WTC11 (cell line): ENCODE data around the gene NAALADL2. TPM values are rescaled to one million over a fixed set of nuclear protein-coding genes. Genes with fewer than 3 reads are reported as not detected.

Experiments used
- ATAC-seq: fragments of 200-7000 bp; cut with Tn5 transposase; 2 replicates; pipeline ENCODE4 v1.10.0; 2021; ENCODE audit warnings: mild to moderate bottlenecking, moderate library complexity
- CTCF ChIA-PET: fragments of 300-600 bp; sonication (Branson Sonifier 250); formaldehyde crosslinking; loops from one replicate; lab custom pipeline; 2021; ENCODE audit warnings: antibody characterized with exemption; lab: Charles Lee
- POLR2A ChIA-PET: fragments of 350-600 bp; sonication (Branson Sonifier 250); formaldehyde crosslinking; loops from one replicate; lab custom pipeline; 2021; ENCODE audit warnings: antibody characterized with exemption; lab: Charles Lee
- DNase-seq: peaks from one replicate; pipeline ENCODE4 v3.0.0; 2021; ENCODE audit warnings: low spot score
- H3K27ac Mint-ChIP-seq: 2 replicates; pipeline ENCODE4 v1.8.0; 2021; ENCODE audit warnings: mixed read lengths
- H3K27me3 Mint-ChIP-seq: 2 replicates; pipeline ENCODE4 v1.8.0; 2021; ENCODE audit warnings: low read depth, mild to moderate bottlenecking, moderate library complexity, mixed read lengths
- H3K36me3 Mint-ChIP-seq: 2 replicates; pipeline ENCODE4 v1.8.0; 2021; ENCODE audit warnings: mixed read lengths
- H3K4me1 Mint-ChIP-seq: 2 replicates; pipeline ENCODE4 v1.8.0; 2022; ENCODE audit warnings: mixed read lengths
- H3K4me3 Mint-ChIP-seq: 2 replicates; pipeline ENCODE4 v1.8.0; 2021; ENCODE audit warnings: mild to moderate bottlenecking, moderate library complexity, mixed read lengths
- H3K9me3 Mint-ChIP-seq: 2 replicates; pipeline ENCODE4 v1.8.0; 2021; ENCODE audit warnings: mixed read lengths
- ELF4 ChIP-seq: sonication (generic); formaldehyde crosslinking; IDR thresholded peaks from 2 replicates; pipeline ENCODE4 v1.8.1; 2022; ENCODE audit warnings: low read depth, mild to moderate bottlenecking, moderate library complexity, missing genetic modification reagents
- ESRRA ChIP-seq: sonication (generic); formaldehyde crosslinking; IDR thresholded peaks from 2 replicates; pipeline ENCODE4 v1.8.1; 2022; ENCODE audit warnings: mild to moderate bottlenecking, missing genetic modification reagents, borderline replicate concordance
- FOXJ3 ChIP-seq: sonication (generic); formaldehyde crosslinking; IDR thresholded peaks from 2 replicates; pipeline ENCODE4 v1.9.0; 2021; ENCODE audit warnings: missing genetic modification reagents, mild to moderate bottlenecking, borderline replicate concordance
- GABPB1 ChIP-seq: sonication (generic); formaldehyde crosslinking; IDR thresholded peaks from 2 replicates; pipeline ENCODE4 v1.8.1; 2023; ENCODE audit warnings: mild to moderate bottlenecking, missing genetic modification reagents
- GRHL2 ChIP-seq: fragments of 250-450 bp; sonication (Bioruptor Pico); IDR thresholded peaks from 2 replicates; pipeline ENCODE4 v1.8.0; 2022; ENCODE audit warnings: mild to moderate bottlenecking, moderate library complexity; ENCODE audit not compliant: insufficient replicate concordance, severe bottlenecking
- JAZF1 ChIP-seq: fragments of 250-450 bp; sonication (Bioruptor Pico); IDR thresholded peaks from 2 replicates; pipeline ENCODE4 v1.9.0; 2021; ENCODE audit warnings: moderate library complexity, mild to moderate bottlenecking, inconsistent platforms
- KAT7 ChIP-seq: sonication (generic); formaldehyde crosslinking; IDR thresholded peaks from 2 replicates; pipeline ENCODE4 v1.8.1; 2023; ENCODE audit warnings: missing genetic modification reagents, mild to moderate bottlenecking, borderline replicate concordance
- NR1H2 ChIP-seq: sonication (generic); formaldehyde crosslinking; IDR thresholded peaks from 2 replicates; pipeline ENCODE4 v1.9.0; 2021; ENCODE audit warnings: mild to moderate bottlenecking, moderate library complexity, missing genetic modification reagents
- TP53 ChIP-seq: sonication (generic); formaldehyde crosslinking; IDR thresholded peaks from 2 replicates; pipeline ENCODE4 v1.8.1; 2023; ENCODE audit warnings: mild to moderate bottlenecking, missing genetic modification reagents
- ZNF138 ChIP-seq: sonication (generic); formaldehyde crosslinking; conservative IDR thresholded peaks from 2 replicates; pipeline ENCODE4 v1.8.1; 2022; ENCODE audit warnings: mild to moderate bottlenecking, moderate library complexity, missing genetic modification reagents
- ZNF219 ChIP-seq: sonication (generic); formaldehyde crosslinking; IDR thresholded peaks from 2 replicates; pipeline ENCODE4 v1.8.0; 2023; ENCODE audit warnings: missing genetic modification reagents, mild to moderate bottlenecking, borderline replicate concordance
- ZNF263 ChIP-seq: sonication (generic); formaldehyde crosslinking; IDR thresholded peaks from 2 replicates; pipeline ENCODE4 v1.8.1; 2022; ENCODE audit warnings: low read depth, mild to moderate bottlenecking, moderate library complexity, missing genetic modification reagents
- ZNF317 ChIP-seq: sonication (generic); formaldehyde crosslinking; IDR thresholded peaks from 2 replicates; pipeline ENCODE4 v1.8.1; 2023; ENCODE audit warnings: low read depth, mild to moderate bottlenecking, moderate library complexity, missing genetic modification reagents, borderline replicate concordance
- total RNA-seq: library from RNA; stranded (reverse); gene quantifications from 3 replicates; pipeline ENCODE4 v1.2.3, GENCODE V29; 2021
- TF ChIP-seq, protein P1 (sequence below): sonication (generic); formaldehyde crosslinking; IDR thresholded peaks from 2 replicates; pipeline ENCODE4 v1.8.1; 2022; ENCODE audit warnings: mild to moderate bottlenecking, moderate library complexity, missing genetic modification reagents
- TF ChIP-seq, protein P2 (sequence below): sonication (generic); formaldehyde crosslinking; IDR thresholded peaks from 2 replicates; pipeline ENCODE4 v1.8.0; 2022; ENCODE audit warnings: mild to moderate bottlenecking, missing genetic modification reagents
- TF ChIP-seq, protein P3 (sequence below): fragments of 250-450 bp; sonication (Bioruptor Pico); IDR thresholded peaks from 2 replicates; pipeline ENCODE4 v1.9.0; 2021; ENCODE audit warnings: mild to moderate bottlenecking, borderline replicate concordance
- TF ChIP-seq, protein P4 (sequence below): sonication (generic); formaldehyde crosslinking; conservative IDR thresholded peaks from 2 replicates; pipeline ENCODE4 v1.8.1; 2023; ENCODE audit warnings: mild to moderate bottlenecking, low read depth, missing genetic modification reagents, moderate library complexity
- TF ChIP-seq, protein P5 (sequence below): sonication (generic); formaldehyde crosslinking; IDR thresholded peaks from 2 replicates; pipeline ENCODE4 v1.8.0; 2023; ENCODE audit warnings: missing genetic modification reagents
- TF ChIP-seq, protein P6 (sequence below): sonication (generic); formaldehyde crosslinking; IDR thresholded peaks from 2 replicates; pipeline ENCODE4 v1.8.0; 2022; ENCODE audit warnings: mild to moderate bottlenecking, missing genetic modification reagents
- TF ChIP-seq, protein P7 (sequence below): sonication (generic); formaldehyde crosslinking; IDR thresholded peaks from 2 replicates; pipeline ENCODE4 v1.8.1; 2023; ENCODE audit warnings: mild to moderate bottlenecking, missing genetic modification reagents, moderate library complexity
- TF ChIP-seq, protein P8 (sequence below): fragments of 250-450 bp; sonication (Bioruptor Pico); IDR thresholded peaks from 2 replicates; pipeline ENCODE4 v1.9.0; 2021; ENCODE audit warnings: moderate library complexity, mild to moderate bottlenecking, inconsistent platforms, borderline replicate concordance

The NAALADL2 gene
- total RNA-seq, 1 experiment from 2014 or later, result 1.2 TPM

DNA sequence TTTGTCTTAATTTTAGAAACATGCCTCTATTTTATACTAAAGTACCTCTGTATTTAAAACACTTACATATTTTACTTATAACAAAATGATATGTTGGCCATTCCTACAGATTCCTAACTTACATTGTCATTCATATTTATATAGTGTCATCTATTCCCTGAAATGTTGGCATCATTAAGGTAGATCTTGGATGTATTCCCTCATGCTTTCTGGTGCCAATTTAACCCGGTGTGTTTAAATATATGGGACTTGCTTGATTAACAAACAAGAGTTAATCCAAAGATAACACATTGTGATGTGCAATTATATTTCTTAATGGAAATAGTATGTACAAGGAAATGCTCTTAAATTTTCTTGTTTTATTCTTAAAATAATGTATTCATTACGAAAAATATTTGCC is 352.3 kb downstream of the NAALADL2 start:
- peaks cover 11% of the 10 kb centered on the region for H3K4me1 Mint-ChIP-seq
- ChIA-PET CTCF (no interaction called here), POLR2A (no interaction called here)
- no peaks in the 10 kb centered on the region for H3K36me3 Mint-ChIP-seq
- ATAC-seq (no peak), DNase-seq (no peak)
- H3K27me3 Mint-ChIP-seq, result no peaks in the 10 kb centered on the region
- no peaks in the 10 kb centered on the region for H3K9me3 Mint-ChIP-seq
- H3K27ac Mint-ChIP-seq, result no peak overlapping the region
- H3K4me3 Mint-ChIP-seq, result no peak overlapping the region
- TF ChIP-seq, protein P1, sequence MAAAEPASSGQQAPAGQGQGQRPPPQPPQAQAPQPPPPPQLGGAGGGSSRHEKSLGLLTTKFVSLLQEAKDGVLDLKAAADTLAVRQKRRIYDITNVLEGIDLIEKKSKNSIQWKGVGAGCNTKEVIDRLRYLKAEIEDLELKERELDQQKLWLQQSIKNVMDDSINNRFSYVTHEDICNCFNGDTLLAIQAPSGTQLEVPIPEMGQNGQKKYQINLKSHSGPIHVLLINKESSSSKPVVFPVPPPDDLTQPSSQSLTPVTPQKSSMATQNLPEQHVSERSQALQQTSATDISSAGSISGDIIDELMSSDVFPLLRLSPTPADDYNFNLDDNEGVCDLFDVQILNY (CRISPR knock-in tag), result no peak

DNA sequence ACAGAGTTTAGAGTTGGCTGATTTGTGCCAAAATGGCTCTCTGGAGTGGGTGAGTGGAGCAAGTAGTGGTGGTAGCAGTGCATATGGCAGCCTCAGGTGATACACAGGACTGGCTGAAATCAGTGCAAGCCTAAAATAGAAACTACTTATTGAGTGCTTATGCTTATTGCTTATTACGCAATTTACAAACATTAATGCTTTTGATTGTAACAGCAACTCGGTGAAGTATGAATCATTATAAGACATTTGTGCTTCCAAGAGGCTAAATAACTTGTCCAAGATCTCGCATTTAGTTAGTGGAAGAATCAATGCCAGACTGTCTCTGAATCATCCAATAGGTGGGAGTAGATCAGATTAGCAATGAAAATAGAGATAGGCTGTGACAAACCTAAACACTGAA is 353.8 kb downstream of the NAALADL2 start:
- ChIA-PET POLR2A (no interaction called here), CTCF (no interaction called here)
- ATAC-seq (no peak), DNase-seq (no peak)
- Mint-ChIP-seq H3K27ac (no peak overlapping the region), H3K4me3 (no peak overlapping the region), H3K27me3 (no peaks in the 10 kb centered on the region), H3K4me1 (peaks cover 5% of the 10 kb centered on the region), H3K9me3 (no peaks in the 10 kb centered on the region), H3K36me3 (no peaks in the 10 kb centered on the region)
- TF ChIP-seq, protein P2, sequence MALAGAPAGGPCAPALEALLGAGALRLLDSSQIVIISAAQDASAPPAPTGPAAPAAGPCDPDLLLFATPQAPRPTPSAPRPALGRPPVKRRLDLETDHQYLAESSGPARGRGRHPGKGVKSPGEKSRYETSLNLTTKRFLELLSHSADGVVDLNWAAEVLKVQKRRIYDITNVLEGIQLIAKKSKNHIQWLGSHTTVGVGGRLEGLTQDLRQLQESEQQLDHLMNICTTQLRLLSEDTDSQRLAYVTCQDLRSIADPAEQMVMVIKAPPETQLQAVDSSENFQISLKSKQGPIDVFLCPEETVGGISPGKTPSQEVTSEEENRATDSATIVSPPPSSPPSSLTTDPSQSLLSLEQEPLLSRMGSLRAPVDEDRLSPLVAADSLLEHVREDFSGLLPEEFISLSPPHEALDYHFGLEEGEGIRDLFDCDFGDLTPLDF, result no peak
- no peak for TF ChIP-seq ESRRA (CRISPR knock-in tag)
- no peak for TF ChIP-seq KAT7 (CRISPR knock-in tag)
- TF ChIP-seq ELF4 (CRISPR knock-in tag), result no peak
- TF ChIP-seq, protein P3, sequence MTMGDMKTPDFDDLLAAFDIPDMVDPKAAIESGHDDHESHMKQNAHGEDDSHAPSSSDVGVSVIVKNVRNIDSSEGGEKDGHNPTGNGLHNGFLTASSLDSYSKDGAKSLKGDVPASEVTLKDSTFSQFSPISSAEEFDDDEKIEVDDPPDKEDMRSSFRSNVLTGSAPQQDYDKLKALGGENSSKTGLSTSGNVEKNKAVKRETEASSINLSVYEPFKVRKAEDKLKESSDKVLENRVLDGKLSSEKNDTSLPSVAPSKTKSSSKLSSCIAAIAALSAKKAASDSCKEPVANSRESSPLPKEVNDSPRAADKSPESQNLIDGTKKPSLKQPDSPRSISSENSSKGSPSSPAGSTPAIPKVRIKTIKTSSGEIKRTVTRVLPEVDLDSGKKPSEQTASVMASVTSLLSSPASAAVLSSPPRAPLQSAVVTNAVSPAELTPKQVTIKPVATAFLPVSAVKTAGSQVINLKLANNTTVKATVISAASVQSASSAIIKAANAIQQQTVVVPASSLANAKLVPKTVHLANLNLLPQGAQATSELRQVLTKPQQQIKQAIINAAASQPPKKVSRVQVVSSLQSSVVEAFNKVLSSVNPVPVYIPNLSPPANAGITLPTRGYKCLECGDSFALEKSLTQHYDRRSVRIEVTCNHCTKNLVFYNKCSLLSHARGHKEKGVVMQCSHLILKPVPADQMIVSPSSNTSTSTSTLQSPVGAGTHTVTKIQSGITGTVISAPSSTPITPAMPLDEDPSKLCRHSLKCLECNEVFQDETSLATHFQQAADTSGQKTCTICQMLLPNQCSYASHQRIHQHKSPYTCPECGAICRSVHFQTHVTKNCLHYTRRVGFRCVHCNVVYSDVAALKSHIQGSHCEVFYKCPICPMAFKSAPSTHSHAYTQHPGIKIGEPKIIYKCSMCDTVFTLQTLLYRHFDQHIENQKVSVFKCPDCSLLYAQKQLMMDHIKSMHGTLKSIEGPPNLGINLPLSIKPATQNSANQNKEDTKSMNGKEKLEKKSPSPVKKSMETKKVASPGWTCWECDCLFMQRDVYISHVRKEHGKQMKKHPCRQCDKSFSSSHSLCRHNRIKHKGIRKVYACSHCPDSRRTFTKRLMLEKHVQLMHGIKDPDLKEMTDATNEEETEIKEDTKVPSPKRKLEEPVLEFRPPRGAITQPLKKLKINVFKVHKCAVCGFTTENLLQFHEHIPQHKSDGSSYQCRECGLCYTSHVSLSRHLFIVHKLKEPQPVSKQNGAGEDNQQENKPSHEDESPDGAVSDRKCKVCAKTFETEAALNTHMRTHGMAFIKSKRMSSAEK (CRISPR knock-in tag), result no peak
- TF ChIP-seq ZNF317, result no peak
- TF ChIP-seq, protein P4, sequence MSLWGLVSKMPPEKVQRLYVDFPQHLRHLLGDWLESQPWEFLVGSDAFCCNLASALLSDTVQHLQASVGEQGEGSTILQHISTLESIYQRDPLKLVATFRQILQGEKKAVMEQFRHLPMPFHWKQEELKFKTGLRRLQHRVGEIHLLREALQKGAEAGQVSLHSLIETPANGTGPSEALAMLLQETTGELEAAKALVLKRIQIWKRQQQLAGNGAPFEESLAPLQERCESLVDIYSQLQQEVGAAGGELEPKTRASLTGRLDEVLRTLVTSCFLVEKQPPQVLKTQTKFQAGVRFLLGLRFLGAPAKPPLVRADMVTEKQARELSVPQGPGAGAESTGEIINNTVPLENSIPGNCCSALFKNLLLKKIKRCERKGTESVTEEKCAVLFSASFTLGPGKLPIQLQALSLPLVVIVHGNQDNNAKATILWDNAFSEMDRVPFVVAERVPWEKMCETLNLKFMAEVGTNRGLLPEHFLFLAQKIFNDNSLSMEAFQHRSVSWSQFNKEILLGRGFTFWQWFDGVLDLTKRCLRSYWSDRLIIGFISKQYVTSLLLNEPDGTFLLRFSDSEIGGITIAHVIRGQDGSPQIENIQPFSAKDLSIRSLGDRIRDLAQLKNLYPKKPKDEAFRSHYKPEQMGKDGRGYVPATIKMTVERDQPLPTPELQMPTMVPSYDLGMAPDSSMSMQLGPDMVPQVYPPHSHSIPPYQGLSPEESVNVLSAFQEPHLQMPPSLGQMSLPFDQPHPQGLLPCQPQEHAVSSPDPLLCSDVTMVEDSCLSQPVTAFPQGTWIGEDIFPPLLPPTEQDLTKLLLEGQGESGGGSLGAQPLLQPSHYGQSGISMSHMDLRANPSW (CRISPR knock-in tag), result no peak
- TF ChIP-seq ZNF219 (CRISPR knock-in tag), result no peak
- no peak for TF ChIP-seq JAZF1 (CRISPR knock-in tag)
- TF ChIP-seq, protein P5, sequence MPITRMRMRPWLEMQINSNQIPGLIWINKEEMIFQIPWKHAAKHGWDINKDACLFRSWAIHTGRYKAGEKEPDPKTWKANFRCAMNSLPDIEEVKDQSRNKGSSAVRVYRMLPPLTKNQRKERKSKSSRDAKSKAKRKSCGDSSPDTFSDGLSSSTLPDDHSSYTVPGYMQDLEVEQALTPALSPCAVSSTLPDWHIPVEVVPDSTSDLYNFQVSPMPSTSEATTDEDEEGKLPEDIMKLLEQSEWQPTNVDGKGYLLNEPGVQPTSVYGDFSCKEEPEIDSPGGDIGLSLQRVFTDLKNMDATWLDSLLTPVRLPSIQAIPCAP, result no peak
- TF ChIP-seq NR1H2 (CRISPR knock-in tag), result no peak
- no peak for TF ChIP-seq GABPB1 (CRISPR knock-in tag)
- TF ChIP-seq, protein P6, sequence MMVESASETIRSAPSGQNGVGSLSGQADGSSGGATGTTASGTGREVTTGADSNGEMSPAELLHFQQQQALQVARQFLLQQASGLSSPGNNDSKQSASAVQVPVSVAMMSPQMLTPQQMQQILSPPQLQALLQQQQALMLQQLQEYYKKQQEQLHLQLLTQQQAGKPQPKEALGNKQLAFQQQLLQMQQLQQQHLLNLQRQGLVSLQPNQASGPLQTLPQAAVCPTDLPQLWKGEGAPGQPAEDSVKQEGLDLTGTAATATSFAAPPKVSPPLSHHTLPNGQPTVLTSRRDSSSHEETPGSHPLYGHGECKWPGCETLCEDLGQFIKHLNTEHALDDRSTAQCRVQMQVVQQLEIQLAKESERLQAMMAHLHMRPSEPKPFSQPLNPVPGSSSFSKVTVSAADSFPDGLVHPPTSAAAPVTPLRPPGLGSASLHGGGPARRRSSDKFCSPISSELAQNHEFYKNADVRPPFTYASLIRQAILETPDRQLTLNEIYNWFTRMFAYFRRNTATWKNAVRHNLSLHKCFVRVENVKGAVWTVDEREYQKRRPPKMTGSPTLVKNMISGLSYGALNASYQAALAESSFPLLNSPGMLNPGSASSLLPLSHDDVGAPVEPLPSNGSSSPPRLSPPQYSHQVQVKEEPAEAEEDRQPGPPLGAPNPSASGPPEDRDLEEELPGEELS (CRISPR knock-in tag), result no peak
- no peak for TF ChIP-seq FOXJ3
- TF ChIP-seq TP53 (CRISPR knock-in tag), result no peak
- TF ChIP-seq GRHL2 (CRISPR knock-in tag), result no peak
- no peak for TF ChIP-seq ZNF263 (CRISPR knock-in tag)
- no peak for TF ChIP-seq ZNF138 (CRISPR knock-in tag)
- TF ChIP-seq, protein P7, sequence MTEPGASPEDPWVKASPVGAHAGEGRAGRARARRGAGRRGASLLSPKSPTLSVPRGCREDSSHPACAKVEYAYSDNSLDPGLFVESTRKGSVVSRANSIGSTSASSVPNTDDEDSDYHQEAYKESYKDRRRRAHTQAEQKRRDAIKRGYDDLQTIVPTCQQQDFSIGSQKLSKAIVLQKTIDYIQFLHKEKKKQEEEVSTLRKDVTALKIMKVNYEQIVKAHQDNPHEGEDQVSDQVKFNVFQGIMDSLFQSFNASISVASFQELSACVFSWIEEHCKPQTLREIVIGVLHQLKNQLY (CRISPR knock-in tag), result no peak
- TF ChIP-seq, protein P8, sequence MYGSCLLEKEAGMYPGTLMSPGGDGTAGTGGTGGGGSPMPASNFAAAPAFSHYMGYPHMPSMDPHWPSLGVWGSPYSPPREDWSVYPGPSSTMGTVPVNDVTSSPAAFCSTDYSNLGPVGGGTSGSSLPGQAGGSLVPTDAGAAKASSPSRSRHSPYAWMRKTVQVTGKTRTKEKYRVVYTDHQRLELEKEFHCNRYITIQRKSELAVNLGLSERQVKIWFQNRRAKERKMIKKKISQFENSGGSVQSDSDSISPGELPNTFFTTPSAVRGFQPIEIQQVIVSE (CRISPR knock-in tag), result no peak
